DOHH2 (cell line): ENCODE data around the gene MORN5.

Source experiments
- H3F3A ChIP-seq: fragments of 200-600 bp; sonication (generic), shearing (Covaris generic); 2 replicates; pipeline ENCODE4 v1.6.0; 2016; ENCODE audit warnings: antibody characterized with exemption, mild to moderate bottlenecking; ENCODE audit not compliant: control insufficient read depth, insufficient read depth
- H3K27ac ChIP-seq: fragments of 200-600 bp; sonication (generic); 2 replicates; pipeline ENCODE4 v1.5.1; 2014; ENCODE audit warnings: low read depth, mild to moderate bottlenecking, low read length, moderate library complexity
- H3K27me3 ChIP-seq: fragments of 200-600 bp; sonication (generic); 2 replicates; pipeline ENCODE4 v1.6.1; 2014; ENCODE audit warnings: mild to moderate bottlenecking, low read length, mixed read lengths; ENCODE audit not compliant: control insufficient read depth
- H3K36me3 ChIP-seq: fragments of 200-600 bp; sonication (generic); 2 replicates; pipeline ENCODE4 v1.6.1; 2014; ENCODE audit warnings: mild to moderate bottlenecking, low read length, moderate library complexity, mixed read lengths; ENCODE audit not compliant: control insufficient read depth
- H3K4me1 ChIP-seq: fragments of 200-600 bp; sonication (generic); 2 replicates; pipeline ENCODE4 v1.6.1; 2014; ENCODE audit warnings: mild to moderate bottlenecking, low read length, mixed read lengths; ENCODE audit not compliant: control insufficient read depth
- H3K4me2 ChIP-seq: fragments of 200-600 bp; sonication (generic); 2 replicates; pipeline ENCODE4 v1.6.0; 2014; ENCODE audit warnings: mild to moderate bottlenecking, low read length, moderate library complexity
- H3K4me3 ChIP-seq: fragments of 200-600 bp; sonication (generic); 2 replicates; pipeline ENCODE4 v1.5.1; 2014; ENCODE audit warnings: mild to moderate bottlenecking, low read length, mixed read lengths
- H3K79me2 ChIP-seq: fragments of 200-600 bp; sonication (generic); 2 replicates; pipeline ENCODE4 v1.6.1; 2014; ENCODE audit warnings: mild to moderate bottlenecking, low read length, mixed read lengths; ENCODE audit not compliant: control insufficient read depth
- H3K9me2 ChIP-seq: fragments of 200-600 bp; sonication (generic); replicated peaks from 2 replicates; pipeline ENCODE4 v1.6.1; 2014; ENCODE audit warnings: mild to moderate bottlenecking, low read length, mixed read lengths; ENCODE audit not compliant: control insufficient read depth
- H3K9me3 ChIP-seq: fragments of 200-600 bp; sonication (generic); 2 replicates; pipeline ENCODE4 v1.6.1; 2014; ENCODE audit warnings: antibody characterized with exemption, low read length, mixed read lengths; ENCODE audit not compliant: control insufficient read depth, insufficient read depth
- H4K20me1 ChIP-seq: fragments of 200-600 bp; sonication (generic); 2 replicates; pipeline ENCODE4 v1.6.0; 2014; ENCODE audit warnings: low read depth, mild to moderate bottlenecking, antibody characterized with exemption, low read length, moderate library complexity; ENCODE audit not compliant: control insufficient read depth, insufficient read depth
- EZH2phosphoT487 ChIP-seq: fragments of 200-600 bp; sonication (generic); IDR thresholded peaks from 2 replicates; pipeline ENCODE4 v1.6.1; 2017; ENCODE audit warnings: borderline replicate concordance, mild to moderate bottlenecking, antibody characterized with exemption, low read length, moderate library complexity, mixed read lengths
- TF ChIP-seq, protein P1 (sequence below): fragments of 200-600 bp; sonication (generic); IDR thresholded peaks from one replicate; pipeline ENCODE4 v1.5.1; 2014; ENCODE audit warnings: antibody characterized with exemption, mild to moderate bottlenecking, low read depth, low read length; ENCODE audit not compliant: poor library complexity, severe bottlenecking

MORN5 gene

DNA sequence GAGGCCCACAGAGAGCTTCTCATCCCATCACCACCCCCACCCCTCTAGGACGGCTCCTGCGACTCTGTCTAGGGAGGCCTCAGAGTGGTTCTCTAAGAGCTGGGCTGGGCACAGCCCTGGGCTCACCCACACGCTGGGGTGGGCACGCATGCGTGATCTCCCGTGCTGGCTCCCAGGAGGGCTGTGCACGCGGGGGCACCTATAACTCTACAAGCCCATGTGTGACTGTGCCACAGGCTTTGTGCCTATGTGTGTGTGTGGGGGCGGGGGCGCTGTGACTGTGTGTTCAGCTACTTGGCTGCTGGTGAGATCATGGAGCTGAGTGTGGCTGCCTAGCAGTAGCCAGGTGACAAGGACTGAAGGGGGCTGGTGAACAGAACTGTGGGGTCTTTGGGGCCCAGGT, 32.3 kb upstream of the MORN5 start:
- H3K4me2 ChIP-seq: no peak overlapping the region
- H3K27ac ChIP-seq: no peak overlapping the region

DNA sequence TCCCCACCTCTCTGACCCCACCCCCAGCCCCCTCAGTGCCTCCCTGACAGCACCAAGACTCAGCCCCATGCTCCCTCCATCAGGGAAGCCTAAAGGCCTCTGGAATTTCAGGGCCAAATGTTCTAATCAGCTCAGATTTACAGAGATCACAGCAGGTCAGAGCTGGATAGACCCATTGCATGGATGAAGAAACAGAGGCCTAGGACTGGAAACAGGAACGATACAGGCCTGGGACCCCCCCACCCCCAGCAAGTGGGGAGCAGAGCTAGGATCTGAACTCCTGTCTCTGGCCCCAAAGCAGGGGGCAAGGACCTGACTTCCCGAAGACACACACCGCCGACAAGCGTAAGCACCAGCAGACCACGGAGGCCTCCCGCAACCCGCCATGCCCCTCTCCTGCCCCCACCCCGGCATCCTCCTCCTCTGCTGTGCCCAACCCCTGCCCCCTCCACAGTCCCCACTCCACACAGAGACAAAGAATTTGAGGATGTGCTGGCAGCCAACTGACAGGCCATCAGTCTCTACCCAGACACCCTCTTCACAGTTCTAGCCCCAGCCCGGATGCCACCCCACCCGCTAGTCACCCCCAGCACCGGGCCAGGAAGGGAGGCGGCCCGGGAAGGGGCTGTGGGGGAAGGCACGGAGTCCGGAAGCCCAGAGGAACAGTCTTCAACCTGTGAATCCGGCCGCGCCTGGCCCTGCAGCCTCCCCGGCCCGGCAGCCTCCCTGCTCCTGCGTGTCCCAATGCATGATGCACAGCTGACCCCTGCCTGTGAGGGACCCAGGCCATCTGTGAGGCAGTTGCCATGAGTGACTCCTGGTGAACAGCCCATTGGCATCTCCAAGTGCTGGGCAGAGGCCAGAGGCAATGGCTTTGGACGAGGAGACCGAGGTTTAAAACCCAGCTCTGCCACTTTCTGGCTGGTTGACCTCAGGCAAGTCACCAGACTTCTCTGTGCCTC, 31.4 kb upstream of the MORN5 start:
- Histone ChIP-seq H3K4me1 (no peaks in the 10 kb centered on the region), H3K4me3 (no peak overlapping the region), H3K27ac (no peak overlapping the region), H3K79me2 (no peaks in the 10 kb centered on the region), H3K9me2 (no peaks in the 10 kb centered on the region), H3K9me3 (no peaks in the 10 kb centered on the region), H3K27me3 (peaks cover 17% of the 10 kb centered on the region; the same call in 1 of the 2 replicates), H3K4me2 (no peak overlapping the region), H3F3A (no peaks in the 10 kb centered on the region), H4K20me1 (no peaks in the 10 kb centered on the region), H3K36me3 (no peaks in the 10 kb centered on the region)
- TF ChIP-seq, protein P1, sequence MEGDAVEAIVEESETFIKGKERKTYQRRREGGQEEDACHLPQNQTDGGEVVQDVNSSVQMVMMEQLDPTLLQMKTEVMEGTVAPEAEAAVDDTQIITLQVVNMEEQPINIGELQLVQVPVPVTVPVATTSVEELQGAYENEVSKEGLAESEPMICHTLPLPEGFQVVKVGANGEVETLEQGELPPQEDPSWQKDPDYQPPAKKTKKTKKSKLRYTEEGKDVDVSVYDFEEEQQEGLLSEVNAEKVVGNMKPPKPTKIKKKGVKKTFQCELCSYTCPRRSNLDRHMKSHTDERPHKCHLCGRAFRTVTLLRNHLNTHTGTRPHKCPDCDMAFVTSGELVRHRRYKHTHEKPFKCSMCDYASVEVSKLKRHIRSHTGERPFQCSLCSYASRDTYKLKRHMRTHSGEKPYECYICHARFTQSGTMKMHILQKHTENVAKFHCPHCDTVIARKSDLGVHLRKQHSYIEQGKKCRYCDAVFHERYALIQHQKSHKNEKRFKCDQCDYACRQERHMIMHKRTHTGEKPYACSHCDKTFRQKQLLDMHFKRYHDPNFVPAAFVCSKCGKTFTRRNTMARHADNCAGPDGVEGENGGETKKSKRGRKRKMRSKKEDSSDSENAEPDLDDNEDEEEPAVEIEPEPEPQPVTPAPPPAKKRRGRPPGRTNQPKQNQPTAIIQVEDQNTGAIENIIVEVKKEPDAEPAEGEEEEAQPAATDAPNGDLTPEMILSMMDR: no peak
- TF ChIP-seq EZH2phosphoT487: no peak

More for the DNA sequence above, 32.3 kb upstream of the MORN5 start:
- Histone ChIP-seq H3K79me2 (no peaks in the 10 kb centered on the region), H3K36me3 (no peaks in the 10 kb centered on the region), H3K9me3 (no peaks in the 10 kb centered on the region), H3K27me3 (peaks cover 18% of the 10 kb centered on the region; the same call in 1 of the 2 replicates), H3K4me1 (peaks cover 4% of the 10 kb centered on the region), H4K20me1 (no peaks in the 10 kb centered on the region), H3F3A (no peaks in the 10 kb centered on the region), H3K4me3 (no peak overlapping the region), H3K9me2 (no peaks in the 10 kb centered on the region)
- TF ChIP-seq, protein P1: no peak

DNA sequence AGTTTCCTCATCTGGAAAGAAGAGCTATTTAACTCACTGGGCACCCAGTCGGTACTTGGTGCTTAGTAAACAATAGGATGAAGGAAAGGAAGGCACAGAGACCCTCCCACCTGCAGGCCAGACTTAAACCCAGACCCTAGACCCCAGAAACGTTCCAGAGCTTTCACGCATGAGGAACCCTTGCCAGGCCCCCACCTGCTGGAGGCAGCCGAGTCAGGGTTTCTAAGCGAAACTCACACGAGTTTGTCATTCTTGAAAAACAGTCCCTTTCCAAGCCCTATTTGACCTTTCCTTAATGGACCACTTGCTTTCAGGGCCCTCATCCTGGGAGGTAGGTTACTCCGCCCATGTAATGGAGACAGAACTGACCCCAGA, 30.8 kb upstream of the MORN5 start:
- no peaks in the 10 kb centered on the region for H4K20me1 ChIP-seq
- H3K36me3 ChIP-seq: no peaks in the 10 kb centered on the region
- H3K27me3 ChIP-seq: peaks cover 14% of the 10 kb centered on the region; the same call in 1 of the 2 replicates
- H3K9me3 ChIP-seq: no peaks in the 10 kb centered on the region
- H3K4me3 ChIP-seq: no peak overlapping the region
- H3K4me1 ChIP-seq: no peaks in the 10 kb centered on the region
- no peaks in the 10 kb centered on the region for H3F3A ChIP-seq
- no peaks in the 10 kb centered on the region for H3K9me2 ChIP-seq
- no peak for TF ChIP-seq EZH2phosphoT487
- TF ChIP-seq, protein P1: no peak
- H3K79me2 ChIP-seq: no peaks in the 10 kb centered on the region
- H3K4me2 ChIP-seq: no peak overlapping the region
- no peak overlapping the region for H3K27ac ChIP-seq
